Adrenal gland (tissue), 12 donors: ENCODE measurements around the gene MTG2. TPM values are rescaled to one million over a fixed set of nuclear protein-coding genes. Genes with fewer than 3 reads are reported as not detected.

Experiments
- DNase-seq, 7 donors: peaks; one replicate each; pipeline ENCODE4 v3.0.0-alpha.2; 2019 to 2020
- H3K27ac ChIP-seq, 5 donors: fragments of 200-600 bp; sonication (generic) in 4 of 5; 1 replicate in 3 of 5; 2 replicates in 2 of 5; pipeline versions ENCODE4 v1.5.1 to v1.8.0; 2016 to 2020; ENCODE audit warnings: mild to moderate bottlenecking in 1 of 5
- H3K27me3 ChIP-seq: fragments of 200-600 bp; 2 replicates; pipeline ENCODE4 v1.8.0; 2021
- H3K36me3 ChIP-seq, 2 donors: fragments of 200-600 bp; replicated peaks in 1 of 2; 1 replicate in 1 of 2; 2 replicates in 1 of 2; pipeline versions ENCODE4 v1.5.1 to v1.8.0; 2018 to 2022
- H3K4me1 ChIP-seq, 2 donors: fragments of 200-600 bp; replicated peaks in 1 of 2; 1 replicate in 1 of 2; 2 replicates in 1 of 2; pipeline versions ENCODE4 v1.5.1 to v1.8.0; 2018 to 2021
- H3K4me3 ChIP-seq, 4 donors: fragments of 200-600 bp; sonication (generic) in 3 of 4; one replicate each; pipeline ENCODE4 v1.5.1; 2016 to 2018
- H3K9me3 ChIP-seq, 3 donors: fragments of 200-600 bp; sonication (generic) in 1 of 3; replicated peaks in 1 of 3; 1 replicate in 2 of 3; 2 replicates in 1 of 3; pipeline versions ENCODE4 v1.5.1 to v1.8.0; 2016 to 2021
- CTCF ChIP-seq, 6 experiments: fragments of 450-650 bp in 4 of 6; fragments of 200-600 bp in 2 of 6; sonication (generic) in 1 of 6; IDR thresholded peaks; 1 replicate in 5 of 6; 2 replicates in 1 of 6; pipeline versions ENCODE4 v1.5.1 to v1.8.0; 2016 to 2021; ENCODE audit warnings: antibody characterized with exemption in 6 of 6, mild to moderate bottlenecking in 2 of 6, moderate library complexity in 1 of 6
- POLR2A ChIP-seq, 2 donors: fragments of 450-650 bp; IDR thresholded peaks; one replicate each; pipeline ENCODE4 v1.6.1; 2017; ENCODE audit warnings: antibody characterized with exemption in 2 of 2, mild to moderate bottlenecking in 2 of 2, moderate library complexity in 1 of 2
- WGBS, 4 donors: extraction: QIAGEN DNeasy Blood & Tissue Kit in 2 of 4; methylation state at CpG; one replicate each; pipeline versions ENCODE4 v1.1.5 to v1.1.7; 2013 to 2017; 5-methylcytosine and 5-hydroxymethylcytosine counted together
- intact Hi-C, 2 donors: fragments of 100-400 bp; cut with DNase I; formaldehyde crosslinking; loops; one replicate each; pipeline versions ENCODE4 v1.14.1 to v1.15.0; 2022 to 2023
- polyA plus RNA-seq, 3 donors: library from polyadenylated mRNA; stranded (reverse); fragments of 200-250 nt in 2 of 3; fragments of 350-450 nt in 1 of 3; fragmentation: Illumina TruSeq in 1 of 3; extraction: RNeasy Lipid Tissue Mini Kit (QIAGEN cat#74804) in 1 of 3; gene quantifications; one replicate each; pipeline ENCODE4 v1.2.3, GENCODE V29; 2013 to 2014
- total RNA-seq, 9 donors: library from RNA; depleted of rRNA in 4 of 9; stranded (reverse); fragments of >200 nt in 4 of 9; fragments of 120-200 nt in 1 of 9; fragmentation: NEBNext Ultra II Directional in 1 of 9; extraction: Animal tissue kit (Norgen Biotek cat#: 25700) in 1 of 9; gene quantifications; one replicate each; pipeline versions ENCODE4 v1.1.0 to v1.2.4, GENCODE V29; 2013 to 2023
- donor health status: healthy with polysubstance abuse.
- donor health status: Bipolar disorder and iron deficiency.
- donor health status: DM: yes; HTN: yes; CAD: no.
- donor health status: DM: no; HTN: no; CAD: no.
- donor health status: DM: no; HTN: no; CAD: no.
- donor health status: DM: yes; HTN: yes; CAD: no.

The MTG2 gene
- total and polyA plus RNA-seq, 12 donors: 11.5 to 90.4 (median 47.2) TPM

DNA sequence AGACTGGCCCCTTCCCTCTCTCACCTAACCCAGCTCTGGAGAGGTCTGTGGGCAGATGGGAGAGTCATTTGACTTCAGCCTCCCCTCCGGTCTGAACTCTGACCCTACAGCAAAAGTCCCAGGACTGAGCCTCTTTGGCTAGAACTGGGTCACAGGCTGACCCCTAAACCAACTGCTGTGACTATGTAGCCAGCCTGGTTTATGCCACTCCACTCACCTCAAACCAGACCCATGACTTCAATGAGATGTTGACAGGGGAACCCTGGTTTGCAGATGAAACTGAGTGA is 54.6 kb downstream of the MTG2 start:
- Histone ChIP-seq H3K36me3 (no peaks in the 10 kb centered on the region), H3K27ac (no peak overlapping the region), H3K9me3 (no peaks in the 10 kb centered on the region), H3K4me1 (peaks cover 6 to 31% of the 10 kb centered on the region in 2 donors), H3K4me3 (no peak overlapping the region), H3K27me3 (no peaks in the 10 kb centered on the region)
- DNase-seq: no peak
- TF ChIP-seq CTCF (IDR thresholded peaks at IDR 0.05) (no peak), POLR2A (IDR thresholded peaks at IDR 0.05) (no peak)
- intact Hi-C loops: no loop called here
- WGBS, 4 donors: 35 to 77% methylated on average over 1 of the region's 1 CpG; no CpG with 5 or more reads in 2 of the 4 donors

DNA sequence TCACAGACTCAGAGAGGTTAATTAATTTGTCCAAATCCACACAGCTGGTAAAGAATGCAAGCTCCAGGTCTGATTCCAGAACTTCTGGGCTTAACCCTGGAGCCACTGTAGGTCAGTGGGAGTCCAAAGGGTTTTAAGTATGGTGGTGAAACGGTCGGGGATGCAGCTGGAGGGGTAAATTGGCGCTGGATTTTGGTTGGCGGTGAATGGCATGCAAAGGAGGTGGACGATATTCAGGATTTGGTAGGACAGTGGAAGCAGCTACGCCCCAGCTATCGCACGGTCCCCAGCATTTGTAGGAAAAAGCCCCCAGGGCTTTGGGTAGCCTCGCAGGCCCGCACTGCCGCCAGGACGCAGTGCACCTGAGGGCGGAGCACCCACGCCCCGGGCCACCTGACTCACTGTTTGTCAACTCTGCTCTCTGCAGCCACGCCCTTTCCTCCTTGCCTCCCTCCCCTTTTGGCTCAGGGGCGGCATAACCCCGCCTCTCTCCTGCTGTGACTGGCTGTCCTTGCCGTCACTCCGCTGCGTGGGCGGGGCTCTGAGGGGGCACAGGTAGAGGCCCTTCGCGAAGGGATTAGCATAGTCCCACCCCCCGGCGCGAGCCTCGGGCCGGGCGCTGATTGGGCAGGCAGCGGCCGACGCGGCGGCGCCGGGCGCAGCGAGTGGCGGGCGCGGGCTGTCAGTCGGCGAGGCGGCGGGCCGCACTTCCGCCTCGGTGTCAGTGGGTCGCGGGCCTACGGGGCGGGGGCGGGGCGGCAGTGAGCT is 55.2 kb downstream of the MTG2 start, which contains the start of gene OSBPL2:
Gene OSBPL2, plus strand, starts transcription at position 721 of the 768 bp plus-strand sequence. CDS start 17,664 bp downstream, outside the sequence.
- DNase-seq: peak; percentile 99 to 100 (median 99)
- TF ChIP-seq CTCF (IDR thresholded peaks at IDR 0.05) (no peak), POLR2A (IDR thresholded peaks at IDR 0.05) (peak in 1 of 2 donors; percentile 52)
- Histone ChIP-seq H3K4me1 (peaks cover 6 to 31% of the 10 kb centered on the region in 2 donors), H3K27ac (peak within 1 kb of the TSS in 4 of 5 donors; percentile 63 to 87 (median 76)), H3K27me3 (no peaks in the 10 kb centered on the region), H3K9me3 (no peaks in the 10 kb centered on the region), H3K4me3 (peak within 1 kb of the TSS in 2 of 4 donors; percentile 71 to 82), H3K36me3 (no peaks in the 10 kb centered on the region)
- intact Hi-C loops: no loop called here
- WGBS, 4 donors: 1 to 10% (median 2%) methylated on average over 8 to 55 of the region's 55 CpGs

- Histone ChIP-seq H3K9me3 (no peaks in the 10 kb centered on the region), H3K4me1 (peaks cover 6 to 31% of the 10 kb centered on the region in 2 donors), H3K27ac (peak overlapping the region in 4 of 5 donors; percentile 63 to 87 (median 76)), H3K4me3 (peak overlapping the region in 2 of 4 donors; percentile 71 to 82), H3K27me3 (no peaks in the 10 kb centered on the region), H3K36me3 (peaks cover 0 to 3% of the 10 kb centered on the region in 2 donors)
- WGBS, 4 donors: 0 to 1% (median 1%) methylated on average over 12 to 70 of the region's 70 CpGs
- peak in 1 of 2 donors; percentile 5 for TF ChIP-seq POLR2A (IDR thresholded peaks at IDR 0.05)
- TF ChIP-seq CTCF (IDR thresholded peaks at IDR 0.05): no peak
- peak in 2 of 7 donors; percentile 32 to 51 for DNase-seq
- intact Hi-C loops: no loop called here
Measured at GRCh38 chr20:62238569-62239277, 55.9 kb downstream of the MTG2 start.

GRCh38 chr20:62239278-62239879 is 56.6 kb downstream of the MTG2 start:
- H3K27ac ChIP-seq: peak overlapping the region in 4 of 5 donors; percentile 63 to 87 (median 76)
- DNase-seq: peak in 4 of 7 donors; percentile 26 to 39 (median 34)
- H3K4me3 ChIP-seq: peak overlapping the region in 2 of 4 donors; percentile 71 to 82
- H3K9me3 ChIP-seq: no peaks in the 10 kb centered on the region
- no peaks in the 10 kb centered on the region for H3K27me3 ChIP-seq
- 24 to 35% (median 27%) methylated on average over 23 of the region's 23 CpGs for WGBS, 4 donors
- no peak for TF ChIP-seq CTCF (IDR thresholded peaks at IDR 0.05)
- H3K4me1 ChIP-seq: peaks cover 6 to 31% of the 10 kb centered on the region in 2 donors
- intact Hi-C loops: no loop called here
- peaks cover 0 to 3% of the 10 kb centered on the region in 2 donors for H3K36me3 ChIP-seq
